NT2/D1 (cell line): ENCODE data around the gene IL6ST.

ENCODE experiments used
- YY1 ChIP-seq: IDR thresholded peaks from 2 replicates; pipeline ENCODE4 v1.6.1; 2011; ENCODE audit not compliant: insufficient read length, insufficient read depth
- ZNF274 ChIP-seq: IDR thresholded peaks from 2 replicates; pipeline ENCODE4 v1.6.1; 2011; ENCODE audit warnings: mild to moderate bottlenecking, low read depth, low read length

GRCh38 chr5:55894135-55894534 lies 100.6 kb downstream of the IL6ST start:
- TF ChIP-seq ZNF274: no peak
- no peak for TF ChIP-seq YY1
